Omental fat pad (tissue), 4 donors: Measurements from ENCODE around the gene STX7. TPM values are rescaled to one million over a fixed set of nuclear protein-coding genes. Genes with fewer than 3 reads are reported as not detected.

ENCODE experiments used
- ATAC-seq: fragments of 150-250 bp; one replicate; pipeline ENCODE4 v1.9.1; 2016; ENCODE audit warnings: mild to moderate bottlenecking, moderate library complexity; ENCODE audit not compliant: low FRiP score
- DNase-seq: peaks from one replicate; pipeline ENCODE4 v3.0.0-alpha.2; 2019; ENCODE audit warnings: low spot score
- total RNA-seq, 4 donors: library from RNA; depleted of rRNA; stranded (reverse); fragments of >200 nt; gene quantifications; one replicate each; pipeline ENCODE4 v1.1.0, GENCODE V29; 2016
- TF ChIP-seq, protein P1 (sequence below), 3 donors: fragments of 450-650 bp; IDR thresholded peaks; one replicate each; pipeline ENCODE4 v1.5.1; 2016 to 2017; ENCODE audit warnings: antibody characterized with exemption in 3 of 3, mild to moderate bottlenecking in 3 of 3, moderate library complexity in 2 of 3

Gene STX7
- total RNA-seq, 4 donors from 2014 or later = 36.1 to 78.3 (median 48.2) TPM

DNA sequence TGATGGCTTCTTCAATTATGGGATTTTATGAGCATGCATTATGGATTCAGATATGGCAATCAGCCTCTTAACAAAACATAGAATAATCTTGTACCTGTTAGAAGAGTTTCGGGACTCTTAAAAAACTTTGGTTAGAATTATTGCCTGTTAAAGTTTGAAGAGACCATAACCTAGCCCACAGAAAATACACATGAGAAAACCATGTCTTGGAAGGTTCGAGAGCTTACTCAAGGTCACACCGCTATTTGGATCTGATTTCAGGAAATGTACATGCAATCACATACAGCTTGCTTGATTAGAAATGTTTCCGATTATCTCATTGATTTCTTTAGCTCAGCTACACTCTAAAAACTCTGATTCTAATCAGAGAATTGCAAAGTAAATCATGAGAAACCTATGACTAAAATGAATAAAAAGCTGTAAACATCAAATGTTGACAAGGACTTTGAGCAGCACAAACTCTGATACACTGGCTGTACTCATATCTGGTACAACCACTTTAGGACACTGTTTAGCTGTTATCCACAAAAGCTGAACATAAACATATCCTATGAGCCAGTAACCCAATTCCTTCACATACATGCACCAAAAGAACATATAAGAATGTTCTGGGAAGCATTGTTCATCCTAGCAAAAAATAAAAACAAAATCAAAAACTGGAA lies 16.3 kb downstream of the STX7 start:
- TF ChIP-seq, protein P1, sequence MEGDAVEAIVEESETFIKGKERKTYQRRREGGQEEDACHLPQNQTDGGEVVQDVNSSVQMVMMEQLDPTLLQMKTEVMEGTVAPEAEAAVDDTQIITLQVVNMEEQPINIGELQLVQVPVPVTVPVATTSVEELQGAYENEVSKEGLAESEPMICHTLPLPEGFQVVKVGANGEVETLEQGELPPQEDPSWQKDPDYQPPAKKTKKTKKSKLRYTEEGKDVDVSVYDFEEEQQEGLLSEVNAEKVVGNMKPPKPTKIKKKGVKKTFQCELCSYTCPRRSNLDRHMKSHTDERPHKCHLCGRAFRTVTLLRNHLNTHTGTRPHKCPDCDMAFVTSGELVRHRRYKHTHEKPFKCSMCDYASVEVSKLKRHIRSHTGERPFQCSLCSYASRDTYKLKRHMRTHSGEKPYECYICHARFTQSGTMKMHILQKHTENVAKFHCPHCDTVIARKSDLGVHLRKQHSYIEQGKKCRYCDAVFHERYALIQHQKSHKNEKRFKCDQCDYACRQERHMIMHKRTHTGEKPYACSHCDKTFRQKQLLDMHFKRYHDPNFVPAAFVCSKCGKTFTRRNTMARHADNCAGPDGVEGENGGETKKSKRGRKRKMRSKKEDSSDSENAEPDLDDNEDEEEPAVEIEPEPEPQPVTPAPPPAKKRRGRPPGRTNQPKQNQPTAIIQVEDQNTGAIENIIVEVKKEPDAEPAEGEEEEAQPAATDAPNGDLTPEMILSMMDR (IDR thresholded peaks at IDR 0.05) = no peak
- no peak for ATAC-seq
- DNase-seq = no peak

DNA sequence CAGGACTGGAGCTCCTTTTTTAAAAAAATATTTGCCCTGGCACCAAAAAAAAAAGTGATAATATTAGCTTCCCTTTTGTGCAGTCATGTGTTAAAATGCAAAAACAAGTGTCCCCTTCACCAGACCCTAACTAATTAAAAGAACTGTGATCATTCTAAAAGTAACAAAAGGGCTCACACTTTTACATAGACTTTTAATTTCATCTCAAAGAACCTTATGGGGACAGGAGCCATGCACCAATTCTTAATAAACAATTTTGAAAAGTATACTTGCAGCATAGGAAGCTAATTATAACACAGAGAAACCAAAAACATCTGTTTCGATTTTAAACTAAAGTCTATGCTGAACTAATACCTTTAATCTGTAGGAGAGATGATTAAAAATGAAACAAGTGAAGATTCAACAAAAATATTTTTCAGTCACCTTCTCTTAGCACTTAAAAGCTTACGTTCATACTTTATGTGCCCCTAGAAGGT lies 17.3 kb downstream of the STX7 start:
- TF ChIP-seq, protein P1 (IDR thresholded peaks at IDR 0.05) = no peak
- no peak for ATAC-seq
- no peak for DNase-seq

DNA sequence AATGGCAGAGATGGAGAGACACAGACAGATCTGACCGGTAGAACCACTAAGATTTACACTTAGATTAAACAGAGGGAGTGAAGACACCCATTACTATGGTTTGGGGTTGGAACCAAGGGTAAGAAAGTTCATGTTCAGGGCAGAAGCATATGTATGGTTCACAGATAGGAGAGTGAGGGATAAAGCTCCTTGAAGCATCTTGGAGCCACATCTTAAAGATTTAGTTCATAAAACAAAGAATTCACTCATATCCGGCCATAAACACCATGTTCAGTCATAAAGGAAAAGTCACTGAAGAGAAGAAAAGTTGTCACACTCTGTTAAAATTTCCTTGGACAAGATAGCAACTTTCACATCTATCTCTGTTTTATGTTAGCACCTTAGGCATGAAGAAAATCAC lies 18.0 kb downstream of the STX7 start:
- ATAC-seq = no peak
- TF ChIP-seq, protein P1 (IDR thresholded peaks at IDR 0.05) = no peak
- DNase-seq = no peak

DNA sequence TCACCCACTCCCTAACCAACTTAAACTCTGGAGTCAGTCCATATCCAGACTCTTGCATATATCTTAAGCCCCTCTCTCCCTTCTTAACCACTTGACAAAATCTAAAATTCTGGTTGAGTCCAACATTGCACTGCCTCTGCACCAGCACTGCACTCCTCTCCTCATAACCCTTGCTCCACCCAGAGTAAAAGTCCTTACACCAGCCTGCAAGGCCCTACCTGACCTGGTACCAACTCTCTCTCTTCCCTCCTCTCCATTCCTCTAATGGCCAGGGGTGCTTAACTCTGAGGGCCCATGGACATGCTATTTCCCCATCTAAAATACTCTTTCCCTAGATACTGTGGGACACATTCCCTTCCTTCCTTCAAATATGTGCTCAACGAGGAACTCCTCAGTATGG lies 21.0 kb downstream of the STX7 start:
- TF ChIP-seq, protein P1 (IDR thresholded peaks at IDR 0.05) = no peak
- DNase-seq (no peak), ATAC-seq (no peak)

DNA sequence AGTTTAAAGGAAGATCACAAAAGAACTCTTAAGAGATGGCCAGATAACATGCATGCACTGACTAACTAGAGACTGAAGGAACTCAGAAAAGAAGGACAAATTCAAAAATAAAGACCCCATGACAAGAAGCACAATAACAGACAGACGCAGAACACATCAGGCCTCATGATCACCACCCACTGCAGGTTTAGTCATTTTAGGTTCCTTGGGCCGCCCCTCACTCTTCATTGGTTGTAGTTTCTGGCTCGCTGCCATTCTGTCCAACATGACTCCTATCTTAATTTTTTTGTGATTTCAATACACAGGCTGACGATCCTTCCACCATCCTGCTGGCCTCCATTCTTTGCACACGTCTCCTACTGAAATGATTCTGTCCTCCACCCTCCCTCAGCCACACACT lies 21.6 kb downstream of the STX7 start:
- DNase-seq (peak; percentile 48), ATAC-seq (no peak)
- TF ChIP-seq, protein P1 (IDR thresholded peaks at IDR 0.05) = no peak

DNA sequence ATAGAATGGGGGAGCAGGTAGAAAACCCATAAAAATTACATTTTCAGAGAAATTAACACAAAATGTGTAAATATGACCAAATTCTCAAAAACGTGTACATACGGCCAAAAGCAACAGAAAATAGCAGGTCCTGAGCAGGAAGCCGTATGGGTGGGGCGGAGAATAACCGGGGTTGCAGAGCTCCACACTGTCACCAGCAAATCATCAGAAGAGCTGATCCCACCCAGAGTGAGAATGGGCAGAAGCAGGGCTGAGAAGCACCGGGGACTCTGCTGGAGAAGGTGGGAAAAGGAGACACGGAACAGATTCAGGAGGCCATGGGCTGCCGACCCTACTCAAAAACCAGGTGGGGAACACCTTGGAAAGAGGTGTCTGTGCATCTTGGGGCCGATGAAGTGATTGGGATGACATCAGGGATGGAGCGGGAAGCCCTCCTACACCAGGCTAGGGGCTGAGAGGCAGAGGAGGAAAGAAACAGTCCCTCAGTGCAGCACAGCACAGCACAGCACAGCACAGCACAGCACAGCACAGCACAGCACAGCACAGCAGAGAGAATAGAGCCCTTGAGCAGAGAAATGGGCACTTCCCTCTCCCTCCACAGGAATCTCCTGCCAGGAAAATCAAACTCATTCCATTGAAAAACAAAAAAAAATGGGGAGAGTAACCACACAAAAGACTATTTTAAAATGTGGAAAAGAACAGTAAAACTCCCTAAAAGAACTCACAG lies 22.3 kb downstream of the STX7 start:
- TF ChIP-seq, protein P1 (IDR thresholded peaks at IDR 0.05) = no peak

DNA sequence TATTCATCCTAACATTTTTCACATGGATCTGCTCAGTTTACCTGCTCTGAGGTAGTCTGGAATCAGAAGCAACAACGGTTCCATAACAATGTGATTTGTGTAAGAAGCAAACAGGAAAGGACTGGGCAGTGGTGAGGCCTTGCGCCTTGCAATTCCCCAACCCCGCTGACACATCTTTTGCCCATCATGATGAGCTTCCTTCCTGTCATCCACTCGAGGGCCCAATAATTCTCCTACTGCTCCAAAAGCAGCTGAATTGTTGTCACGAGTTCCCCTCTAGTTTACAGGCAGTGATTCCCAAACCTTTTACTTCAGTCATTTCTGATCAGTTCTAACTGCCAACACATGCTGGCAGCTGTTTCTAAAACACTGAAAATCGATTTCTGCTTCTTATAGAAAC lies 22.9 kb downstream of the STX7 start:
- DNase-seq = no peak

More for the DNA sequence above, 22.3 kb downstream of the STX7 start:
- ATAC-seq (no peak), DNase-seq (no peak)

More for the DNA sequence above, 22.9 kb downstream of the STX7 start:
- peak; percentile 48 for ATAC-seq
- TF ChIP-seq, protein P1 (IDR thresholded peaks at IDR 0.05) = no peak
